Mucosa of stomach (tissue), 1 donor: ENCODE data around the gene TNRC18.

Experiments used
- H3K27me3 ChIP-seq: one replicate; pipeline ENCODE4 v1.7.0; 2013; ENCODE audit warnings: mild to moderate bottlenecking, low read length; ENCODE audit not compliant: control insufficient read depth, insufficient read depth
- H3K36me3 ChIP-seq: one replicate; pipeline ENCODE4 v1.7.0; 2013; ENCODE audit warnings: low read length; ENCODE audit not compliant: control insufficient read depth, insufficient read depth
- H3K4me1 ChIP-seq: one replicate; pipeline ENCODE4 v1.7.0; 2013; ENCODE audit warnings: mild to moderate bottlenecking, low read length; ENCODE audit not compliant: control insufficient read depth, insufficient read depth
- H3K4me3 ChIP-seq: one replicate; pipeline ENCODE4 v1.7.0; 2013; ENCODE audit warnings: low read length
- H3K9ac ChIP-seq: one replicate; pipeline ENCODE4 v1.7.0; 2013; ENCODE audit warnings: mild to moderate bottlenecking, low read length, moderate library complexity
- H3K9me3 ChIP-seq: one replicate; pipeline ENCODE4 v1.7.0; 2013; ENCODE audit warnings: mild to moderate bottlenecking, low read length, moderate library complexity; ENCODE audit not compliant: control insufficient read depth
- donor health status: Pancreatic carcinoma.

TNRC18 gene

DNA sequence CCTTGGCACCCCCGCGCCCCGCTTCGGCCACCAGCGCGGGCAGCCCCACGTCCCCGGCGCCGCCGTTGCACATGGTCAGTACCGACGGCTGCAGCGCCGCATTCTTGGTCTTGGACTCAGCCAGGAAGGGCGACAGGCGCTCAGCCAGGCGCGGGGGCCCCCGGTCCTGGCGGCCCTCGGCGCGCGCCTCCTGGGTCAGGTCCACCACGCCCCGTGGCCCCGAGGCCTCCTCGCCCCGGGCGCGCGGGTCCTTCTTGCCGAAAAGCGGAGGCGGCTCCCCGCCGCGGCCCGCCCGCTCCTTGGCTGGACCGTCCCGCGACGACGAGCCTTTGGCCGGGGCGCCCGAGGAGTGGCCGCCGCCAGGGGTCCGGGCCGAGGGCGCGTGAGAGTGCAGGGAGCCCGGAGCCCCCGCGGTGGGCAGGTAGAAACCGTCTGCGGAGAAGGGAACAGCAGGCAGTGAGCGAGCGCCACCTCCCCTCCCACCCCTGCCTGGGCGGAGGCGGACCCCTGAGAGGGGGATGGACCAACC lies 34.7 kb downstream of the TNRC18 start:
- H3K27me3 ChIP-seq, result no peaks in the 10 kb centered on the region
- H3K4me1 ChIP-seq, result peaks cover 10% of the 10 kb centered on the region
- H3K9me3 ChIP-seq, result no peaks in the 10 kb centered on the region
- H3K9ac ChIP-seq, result no peak overlapping the region
- no peak overlapping the region for H3K4me3 ChIP-seq
- H3K36me3 ChIP-seq, result peaks cover 11% of the 10 kb centered on the region

DNA sequence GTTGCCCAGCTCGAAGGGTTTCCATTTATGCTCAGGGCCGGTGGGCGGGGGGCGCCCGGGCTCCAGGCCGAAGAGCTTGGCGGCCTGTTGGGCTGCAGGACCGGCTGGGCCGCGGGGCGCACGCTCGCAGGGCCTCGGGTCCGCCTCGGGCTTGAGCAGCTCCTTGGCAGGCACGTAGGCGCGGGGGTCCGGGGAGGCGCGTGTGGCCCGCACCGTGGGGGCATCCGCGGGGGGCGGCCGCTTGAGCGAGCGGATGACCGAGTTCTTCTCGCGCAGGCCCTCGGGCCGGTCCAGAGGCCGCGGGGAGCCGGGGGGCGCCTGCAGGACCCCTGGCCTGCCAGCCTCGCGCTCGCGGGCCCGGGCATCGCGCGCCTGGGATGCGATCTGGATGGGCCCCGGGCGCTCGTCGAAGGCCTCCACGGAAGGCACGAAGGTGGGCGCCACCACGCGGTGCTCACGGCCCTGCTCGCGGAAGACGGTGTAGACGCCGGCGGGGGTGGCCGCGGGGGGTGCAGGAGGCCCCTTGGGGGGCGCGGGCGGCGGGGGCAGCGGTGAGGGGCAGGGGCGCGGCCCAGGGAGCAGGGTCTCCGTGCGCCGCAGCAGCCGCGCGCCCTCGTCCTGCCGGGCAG lies 35.2 kb downstream of the TNRC18 start:
- H3K4me3 ChIP-seq, result no peak overlapping the region
- no peaks in the 10 kb centered on the region for H3K27me3 ChIP-seq
- H3K9ac ChIP-seq, result no peak overlapping the region
- no peaks in the 10 kb centered on the region for H3K9me3 ChIP-seq
- peaks cover 13% of the 10 kb centered on the region for H3K4me1 ChIP-seq
- peaks cover 11% of the 10 kb centered on the region for H3K36me3 ChIP-seq

DNA sequence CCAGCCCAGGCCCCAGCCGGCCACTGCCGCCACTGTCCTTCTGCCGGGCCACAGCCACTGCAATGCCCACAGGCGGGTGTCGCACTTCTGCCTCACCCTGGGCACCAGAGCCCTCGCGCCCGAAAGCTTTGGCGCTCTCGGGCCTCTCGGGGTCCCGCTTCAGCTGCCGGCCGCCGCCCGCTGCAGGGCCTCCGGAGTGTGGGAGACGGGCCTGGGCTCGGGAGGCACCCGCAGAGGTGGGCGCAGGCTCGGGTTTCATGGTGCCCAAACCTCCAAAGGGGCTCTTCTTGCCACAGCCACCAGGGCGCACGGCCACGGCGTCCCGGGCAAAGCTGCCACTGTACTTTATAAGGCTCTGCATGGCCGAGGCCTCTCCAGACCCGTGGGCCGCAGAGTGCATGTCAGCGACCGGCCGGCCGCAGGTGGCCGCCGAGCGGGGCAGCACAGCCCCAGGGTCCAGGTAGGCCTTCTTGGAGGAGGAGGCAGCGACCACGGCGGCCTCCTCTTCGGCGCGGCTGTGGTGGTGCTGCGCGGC lies 35.9 kb downstream of the TNRC18 start:
- H3K9me3 ChIP-seq, result no peaks in the 10 kb centered on the region
- no peaks in the 10 kb centered on the region for H3K27me3 ChIP-seq
- H3K4me1 ChIP-seq, result peaks cover 19% of the 10 kb centered on the region
- no peak overlapping the region for H3K9ac ChIP-seq
- H3K4me3 ChIP-seq, result no peak overlapping the region
- H3K36me3 ChIP-seq, result peaks cover 11% of the 10 kb centered on the region

DNA sequence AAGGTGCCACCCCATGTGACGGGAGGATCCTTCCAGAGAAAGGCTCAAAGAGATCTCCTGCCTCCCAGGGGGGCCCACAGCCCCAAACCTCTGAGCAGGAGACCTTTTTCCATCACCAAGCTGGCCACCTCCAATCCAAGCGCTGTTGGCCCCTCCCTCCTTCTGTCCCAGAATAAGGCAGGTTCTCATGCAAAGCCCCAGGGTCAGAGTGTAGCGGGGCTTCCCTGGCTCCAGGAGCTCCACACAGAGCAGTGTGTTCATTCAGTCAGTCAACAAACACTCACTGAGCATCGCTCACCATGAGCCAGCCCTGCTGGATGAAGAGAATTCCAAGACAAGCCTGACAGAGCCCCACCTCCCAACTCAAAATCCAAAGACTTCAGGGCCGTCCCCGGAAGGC lies 39.0 kb downstream of the TNRC18 start:
- Histone ChIP-seq H3K9me3 (no peaks in the 10 kb centered on the region), H3K9ac (no peak overlapping the region), H3K27me3 (no peaks in the 10 kb centered on the region), H3K4me1 (peaks cover 28% of the 10 kb centered on the region), H3K4me3 (no peak overlapping the region), H3K36me3 (peaks cover 7% of the 10 kb centered on the region)

DNA sequence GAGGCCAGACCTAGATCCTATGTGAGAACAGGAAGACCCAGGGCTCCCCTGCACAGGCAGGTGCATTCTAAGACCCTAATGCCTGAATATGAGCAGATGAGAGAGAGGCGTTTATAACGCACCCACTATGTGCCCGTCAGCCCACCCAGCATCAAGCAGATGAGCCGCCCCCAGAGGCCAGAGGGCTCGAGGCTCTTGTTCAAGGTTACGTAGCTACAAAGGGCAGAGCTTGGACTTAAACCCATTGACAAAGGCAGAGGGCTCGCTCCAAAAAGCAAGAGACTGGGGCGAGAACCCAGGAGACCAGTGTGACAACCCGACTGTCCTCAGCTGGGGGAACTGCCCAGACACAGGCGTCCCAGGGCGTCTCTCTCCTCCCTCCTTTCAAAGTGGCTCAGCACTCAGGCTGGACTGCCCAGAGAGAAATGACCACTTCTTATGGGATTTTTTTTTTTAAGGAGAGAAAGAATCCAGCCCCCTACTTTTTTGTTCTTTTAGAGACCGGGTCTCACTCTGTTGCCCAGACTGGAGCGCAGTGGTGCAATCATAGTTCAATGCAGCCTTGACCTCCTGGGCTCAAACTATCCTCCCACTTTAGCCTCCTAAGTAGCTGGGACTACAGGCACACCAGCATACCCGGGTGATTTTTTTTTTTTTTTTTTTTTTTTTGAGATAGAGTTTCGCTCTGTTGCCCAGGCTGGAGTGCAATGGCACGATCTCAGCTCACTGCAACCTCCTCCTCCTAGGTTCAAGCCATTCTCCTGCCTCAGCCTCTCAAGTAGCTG lies 40.1 kb downstream of the TNRC18 start:
- H3K4me3 ChIP-seq, result no peak overlapping the region
- H3K4me1 ChIP-seq, result peaks cover 28% of the 10 kb centered on the region
- no peaks in the 10 kb centered on the region for H3K9me3 ChIP-seq
- H3K27me3 ChIP-seq, result no peaks in the 10 kb centered on the region
- peaks cover 7% of the 10 kb centered on the region for H3K36me3 ChIP-seq
- no peak overlapping the region for H3K9ac ChIP-seq

DNA sequence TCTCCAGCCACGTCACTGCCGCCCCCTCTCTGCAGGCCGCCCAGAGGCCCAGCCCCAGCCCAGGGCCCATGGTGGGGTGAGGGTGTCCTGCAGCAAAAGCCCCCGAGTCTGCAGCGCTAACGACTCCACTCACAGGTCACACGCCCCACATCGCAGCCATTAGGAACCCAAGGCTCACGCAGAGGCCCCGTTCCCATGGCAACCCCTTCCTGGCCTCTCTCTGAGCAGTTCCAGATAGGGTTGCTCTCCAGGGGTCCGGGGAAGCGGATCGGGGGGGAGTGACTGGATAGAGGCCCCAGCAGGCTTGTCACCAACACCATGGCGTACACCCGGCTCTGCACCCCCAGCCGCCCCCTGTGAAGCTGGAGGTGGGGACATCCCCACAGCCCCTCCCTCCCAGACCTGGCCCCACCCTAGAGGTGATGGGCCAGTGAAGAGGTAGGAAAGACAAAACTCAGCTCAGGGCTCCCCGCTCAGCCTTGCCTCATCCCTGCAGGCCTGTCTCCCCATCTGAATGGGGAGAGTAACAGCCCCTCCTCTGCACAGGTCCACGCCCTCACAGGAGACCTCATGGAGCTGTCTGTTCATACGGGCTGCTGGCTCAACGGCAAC lies 41.2 kb downstream of the TNRC18 start:
- Histone ChIP-seq H3K9ac (no peak overlapping the region), H3K4me1 (peaks cover 28% of the 10 kb centered on the region), H3K36me3 (peaks cover 2% of the 10 kb centered on the region), H3K27me3 (no peaks in the 10 kb centered on the region), H3K9me3 (no peaks in the 10 kb centered on the region), H3K4me3 (no peak overlapping the region)

DNA sequence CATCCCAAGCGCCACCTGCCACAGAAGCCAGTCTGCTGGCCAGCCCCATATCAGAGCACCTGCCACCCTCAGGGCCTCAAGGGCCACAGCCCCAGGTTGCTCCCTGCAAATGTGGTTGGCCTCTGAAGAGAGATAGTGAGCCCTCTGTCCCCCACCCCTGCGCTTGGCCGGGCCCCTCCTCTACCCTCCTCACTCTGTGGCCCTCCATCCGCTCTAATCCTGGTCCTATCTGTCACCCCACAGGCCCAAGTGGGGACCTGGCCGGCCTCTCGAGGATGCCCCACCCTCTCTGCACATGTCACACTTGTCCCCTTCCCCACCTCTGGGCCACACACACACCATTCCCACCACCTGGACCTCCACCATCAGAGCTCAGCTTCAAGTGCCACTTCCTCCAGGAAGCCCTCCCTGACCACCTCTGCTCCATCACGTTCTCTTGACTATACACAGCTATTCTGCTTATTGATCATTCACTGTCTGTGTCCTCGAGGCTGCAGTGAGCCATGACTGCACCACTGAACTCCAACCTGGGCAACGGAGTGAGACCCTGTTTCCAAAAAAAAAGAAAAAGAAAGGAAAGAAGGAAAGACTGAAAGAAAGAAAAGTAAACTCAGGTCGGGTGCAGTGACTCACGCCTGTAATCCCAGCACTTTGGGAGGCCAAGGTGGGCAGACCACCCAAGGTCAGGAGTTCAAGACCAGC lies 42.4 kb downstream of the TNRC18 start:
- no peaks in the 10 kb centered on the region for H3K9me3 ChIP-seq

DNA sequence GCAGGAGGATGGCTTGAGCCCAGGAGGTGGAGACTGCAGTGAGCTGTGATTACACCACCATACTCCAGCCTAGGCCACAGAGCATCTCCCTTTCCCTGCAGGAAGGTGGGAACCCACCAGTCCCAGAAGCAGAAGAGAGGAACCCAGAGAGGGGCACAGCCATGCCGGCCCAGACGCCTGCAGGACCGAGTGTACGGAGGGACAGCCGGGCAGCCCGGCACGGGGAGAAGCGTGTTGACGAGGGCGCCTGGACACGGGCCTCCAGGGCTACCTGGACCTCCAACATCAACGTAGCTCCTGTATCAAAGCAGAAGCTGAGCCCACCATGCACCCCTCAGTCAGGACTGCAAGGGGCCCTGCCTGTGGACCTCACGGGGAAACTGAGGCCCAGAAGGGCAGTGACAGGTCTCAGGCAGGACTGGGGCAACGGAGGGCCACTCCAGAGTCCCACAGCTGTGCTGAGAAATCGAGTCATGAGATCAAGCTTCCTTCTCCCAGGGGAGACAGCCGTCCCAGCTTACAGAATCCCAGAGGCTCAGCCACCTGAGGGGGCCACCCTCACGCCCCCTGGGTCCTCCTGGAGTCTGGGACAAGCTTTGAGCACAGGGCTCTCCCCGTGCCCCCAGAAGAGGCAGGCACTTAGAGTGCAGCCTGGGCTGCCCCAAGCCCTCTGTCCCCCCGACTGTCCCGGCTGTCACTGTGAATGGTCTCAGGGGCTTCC lies 43.1 kb downstream of the TNRC18 start:
- H3K4me3 ChIP-seq, result no peak overlapping the region
- H3K9ac ChIP-seq, result no peak overlapping the region
- no peaks in the 10 kb centered on the region for H3K9me3 ChIP-seq
- H3K4me1 ChIP-seq, result peaks cover 28% of the 10 kb centered on the region
- H3K36me3 ChIP-seq, result peaks cover 4% of the 10 kb centered on the region
- H3K27me3 ChIP-seq, result no peaks in the 10 kb centered on the region

More for the DNA sequence above, 42.4 kb downstream of the TNRC18 start:
- Histone ChIP-seq H3K27me3 (no peaks in the 10 kb centered on the region), H3K4me3 (no peak overlapping the region), H3K9ac (no peak overlapping the region), H3K4me1 (peaks cover 28% of the 10 kb centered on the region), H3K36me3 (no peaks in the 10 kb centered on the region)

DNA sequence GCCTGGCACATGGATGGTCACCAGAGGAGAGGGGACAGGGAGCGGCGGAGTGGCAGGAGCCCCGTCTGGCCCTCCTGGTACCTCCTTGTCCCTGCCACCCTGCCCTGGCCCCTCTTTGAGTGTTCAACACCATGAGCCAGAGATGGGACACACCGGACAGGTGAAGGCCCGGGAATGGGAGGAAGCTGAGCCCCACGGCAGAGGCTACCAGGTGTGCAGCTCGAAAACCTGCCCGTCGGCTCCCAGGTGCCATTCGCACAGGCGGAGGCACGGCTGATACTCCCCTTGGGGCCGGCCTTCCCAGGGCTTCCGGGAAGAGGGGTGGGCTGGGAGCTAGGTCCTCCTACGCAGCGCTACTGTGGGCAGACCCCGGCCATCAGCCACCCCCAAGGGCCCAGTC lies 44.1 kb downstream of the TNRC18 start:
- Histone ChIP-seq H3K4me1 (peaks cover 23% of the 10 kb centered on the region), H3K9me3 (no peaks in the 10 kb centered on the region), H3K36me3 (peaks cover 8% of the 10 kb centered on the region), H3K4me3 (no peak overlapping the region), H3K9ac (no peak overlapping the region), H3K27me3 (no peaks in the 10 kb centered on the region)

DNA sequence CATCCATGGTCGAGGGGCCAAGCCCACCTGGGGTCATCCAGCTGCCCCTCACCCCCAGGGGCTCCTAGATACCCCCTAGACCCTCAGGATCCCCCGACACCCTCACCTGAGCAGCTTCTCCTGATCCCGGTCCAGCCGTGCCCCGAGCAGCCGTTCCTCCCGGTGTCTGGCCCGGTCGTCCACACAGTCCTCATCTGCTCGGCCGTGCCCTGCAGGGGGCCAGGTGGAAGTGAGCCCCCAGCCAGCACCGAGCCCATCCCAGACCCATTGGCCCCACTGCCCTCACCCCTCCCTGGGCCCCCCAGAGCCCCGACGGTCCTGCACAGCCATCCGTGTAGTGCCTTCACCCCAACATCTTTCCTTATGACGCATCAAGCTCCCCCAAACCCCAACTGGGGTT lies 45.8 kb downstream of the TNRC18 start:
- peaks cover 9% of the 10 kb centered on the region for H3K4me1 ChIP-seq
- H3K36me3 ChIP-seq, result peaks cover 8% of the 10 kb centered on the region

DNA sequence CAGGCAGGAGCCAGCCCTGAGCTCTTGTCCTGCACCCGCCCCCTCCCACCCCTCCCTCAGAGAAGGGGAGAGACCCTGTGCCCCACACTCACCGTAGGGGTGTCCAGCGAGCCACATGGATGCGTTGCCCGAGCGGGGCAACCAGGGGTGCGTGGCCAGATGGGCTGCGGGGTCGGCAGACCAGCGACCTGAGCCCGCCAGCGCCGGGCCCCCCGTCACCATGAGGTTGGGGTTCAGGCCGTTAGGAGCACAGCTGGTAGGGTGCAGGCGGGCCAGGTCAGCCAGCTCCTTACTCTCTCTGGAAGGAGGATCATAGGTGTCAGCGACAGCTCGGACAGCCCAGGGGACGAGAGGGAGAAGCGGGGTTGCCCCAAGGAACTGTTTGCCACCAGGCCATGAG lies 46.4 kb downstream of the TNRC18 start:
- H3K4me3 ChIP-seq, result no peak overlapping the region
- H3K9ac ChIP-seq, result no peak overlapping the region
- H3K27me3 ChIP-seq, result no peaks in the 10 kb centered on the region
- H3K4me1 ChIP-seq, result peaks cover 4% of the 10 kb centered on the region
- H3K9me3 ChIP-seq, result no peaks in the 10 kb centered on the region
- H3K36me3 ChIP-seq, result peaks cover 8% of the 10 kb centered on the region

More for the DNA sequence above, 45.8 kb downstream of the TNRC18 start:
- no peak overlapping the region for H3K9ac ChIP-seq
- no peak overlapping the region for H3K4me3 ChIP-seq
- no peaks in the 10 kb centered on the region for H3K9me3 ChIP-seq
- no peaks in the 10 kb centered on the region for H3K27me3 ChIP-seq
